ENCODE measurements around the gene RNU7-1.
A peak's percentile ranks its signal among the peaks of the same experiment; 100 is the strongest.

The RNU7-1 gene

GRCh38 chr12:6937481-6938352, 5.9 kb upstream of the RNU7-1 start:
- peak; percentile 95 for DNase-seq (ENCODE audit: low spot score)

GRCh38 chr12:6938353-6939190, 5.0 kb upstream of the RNU7-1 start:
- DNase-seq (ENCODE audit: low spot score): no peak

- no peak for DNase-seq (ENCODE audit: low spot score)
Measured at GRCh38 chr12:6939191-6939540, 4.5 kb upstream of the RNU7-1 start.

GRCh38 chr12:6941267-6941666, 2.3 kb upstream of the RNU7-1 start:
- DNase-seq (ENCODE audit: low spot score): no peak

- no peak for DNase-seq (ENCODE audit: low spot score)
Measured at GRCh38 chr12:6941782-6942181, 1.8 kb upstream of the RNU7-1 start.

- no peak for DNase-seq (ENCODE audit: low spot score)
Measured at GRCh38 chr12:6942331-6942665, 1.3 kb upstream of the RNU7-1 start.

GRCh38 chr12:6943389-6943721, 261 bp upstream of the RNU7-1 start:
- peak; percentile 89 for DNase-seq (ENCODE audit: low spot score)

- DNase-seq (ENCODE audit: low spot score): peak; percentile 90
Measured at GRCh38 chr12:6944381-6945186, 968 bp downstream of the RNU7-1 start.

- DNase-seq (ENCODE audit: low spot score): no peak
Measured at GRCh38 chr12:6945613-6946012, 2.0 kb downstream of the RNU7-1 start.

- DNase-seq (ENCODE audit: low spot score): peak; percentile 67
Measured at GRCh38 chr12:6946033-6946919, 2.7 kb downstream of the RNU7-1 start.

GRCh38 chr12:6946920-6947374, 3.3 kb downstream of the RNU7-1 start:
- no peak for DNase-seq (ENCODE audit: low spot score)

GRCh38 chr12:6947615-6948014, 4.0 kb downstream of the RNU7-1 start:
- DNase-seq (ENCODE audit: low spot score): no peak

GRCh38 chr12:6948873-6949594, 5.4 kb downstream of the RNU7-1 start:
- DNase-seq (ENCODE audit: low spot score): no peak

- DNase-seq (ENCODE audit: low spot score): no peak
Measured at GRCh38 chr12:6950401-6950801, 6.8 kb downstream of the RNU7-1 start.

- peak; percentile 75 for DNase-seq (ENCODE audit: low spot score)
Measured at GRCh38 chr12:6950811-6951540, 7.4 kb downstream of the RNU7-1 start, which contains the start of gene PTPN6. PTPN6 (plus strand) TSS chr12:6951356; CDS start chr12:6951513, 157 bp downstream.

GRCh38 chr12:6951551-6952120, 8.0 kb downstream of the RNU7-1 start:
- no peak for DNase-seq (ENCODE audit: low spot score)

- DNase-seq (ENCODE audit: low spot score): no peak
Measured at GRCh38 chr12:6952121-6952862, 8.7 kb downstream of the RNU7-1 start.

- DNase-seq (ENCODE audit: low spot score): no peak
Measured at GRCh38 chr12:6952863-6953441, 9.3 kb downstream of the RNU7-1 start.

All from CD4-positive, alpha-beta T cell treated with Interleukin-6 at 100 ng/mL for 8 hours (primary cell).